Ishikawa (cell line): Measurements from ENCODE around the gene PCDHAC1.

Source experiments
- EP300 ChIP-seq: IDR thresholded peaks from 2 replicates; pipeline ENCODE4 v1.6.1; 2012; ENCODE audit warnings: borderline replicate concordance
- RAD21 ChIP-seq: IDR thresholded peaks from 2 replicates; pipeline ENCODE4 v1.6.1; 2012; ENCODE audit warnings: low read depth
- USF1 ChIP-seq: IDR thresholded peaks from 2 replicates; pipeline ENCODE4 v1.6.1; 2012

GRCh38 chr5:140923601-140924000 is 2.5 kb upstream of the PCDHAC1 start:
- TF ChIP-seq EP300 (no peak), RAD21 (no peak), USF1 (no peak)
